ENCODE measurements around the gene TAF5.

TAF5 gene

DNA sequence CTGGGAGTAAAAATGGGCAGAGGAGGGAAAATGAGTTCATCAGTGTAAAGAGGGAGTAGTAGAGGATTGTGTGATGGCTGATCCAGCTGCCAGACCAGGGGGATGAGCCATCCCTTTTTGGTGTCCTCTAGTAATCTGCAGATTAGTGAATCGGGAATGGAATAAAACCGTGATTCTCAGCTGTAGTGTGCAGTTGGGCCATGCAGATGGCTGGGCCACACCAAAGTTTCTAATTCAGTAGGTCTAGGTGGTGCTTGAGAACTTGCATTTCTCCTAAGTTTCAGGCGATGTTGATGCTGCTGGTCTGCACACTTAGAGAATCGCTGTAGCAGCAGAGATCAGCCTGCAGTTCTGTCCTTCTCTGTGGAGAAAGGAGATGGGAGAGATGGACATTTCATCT lies 51.3 kb downstream of the TAF5 start:
- H3K4me3 ChIP-seq = no peak overlapping the region
- no peaks in the 10 kb centered on the region for H3K9me3 ChIP-seq (ENCODE audit: low read depth, low read length)
- no peak overlapping the region for H3K27ac ChIP-seq
- TF ChIP-seq FOXP2 (optimal IDR thresholded peaks at IDR 0.05; ENCODE audit: control extremely low read depth, extremely low read length, insufficient read depth) (no peak), POLR2AphosphoS5 (IDR thresholded peaks at IDR 0.05; ENCODE audit: borderline replicate concordance, low read depth, low read length) (no peak), EZH2 (IDR thresholded peaks at IDR 0.05) (no peak)
- peaks cover 80% of the 10 kb centered on the region for H3K36me3 ChIP-seq (ENCODE audit: insufficient read depth, low read length)
- H3K9ac ChIP-seq (ENCODE audit: insufficient read length) = no peak overlapping the region
- DNase-seq (ENCODE audit: low read depth, low spot score) = no peak

DNA sequence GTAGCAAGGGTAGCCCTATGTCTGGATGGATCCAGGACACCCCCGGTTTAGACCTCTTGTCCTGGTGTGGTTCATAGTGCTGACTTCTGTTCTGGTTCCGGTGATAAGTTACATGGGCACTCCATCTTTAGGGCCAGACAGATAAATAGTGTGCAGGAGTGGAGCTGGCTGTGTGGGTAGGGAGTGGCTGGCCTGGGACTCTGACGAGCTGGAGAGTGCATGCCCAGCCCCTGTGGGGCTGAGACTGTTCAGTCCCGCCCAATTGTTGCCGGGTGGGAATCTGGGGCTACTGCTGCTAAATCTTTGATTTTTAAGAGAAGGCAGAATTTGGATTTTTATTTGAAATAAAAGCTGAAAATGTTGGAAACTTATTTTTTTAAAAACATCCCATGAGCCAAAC lies 56.0 kb downstream of the TAF5 start:
- H3K9me3 ChIP-seq (ENCODE audit: low read depth, low read length) = no peaks in the 10 kb centered on the region
- no peak for DNase-seq (ENCODE audit: low read depth, low spot score)
- peaks cover 63% of the 10 kb centered on the region; the same call in 1 of the 2 replicates for H3K36me3 ChIP-seq (ENCODE audit: insufficient read depth, low read length)
- TF ChIP-seq EZH2 (IDR thresholded peaks at IDR 0.05) = no peak
- TF ChIP-seq POLR2AphosphoS5 (IDR thresholded peaks at IDR 0.05; ENCODE audit: borderline replicate concordance, low read depth, low read length) = no peak
- no peak for TF ChIP-seq FOXP2 (optimal IDR thresholded peaks at IDR 0.05; ENCODE audit: control extremely low read depth, extremely low read length, insufficient read depth)
- H3K9ac ChIP-seq (ENCODE audit: insufficient read length) = no peak overlapping the region
- H3K4me3 ChIP-seq = no peak overlapping the region
- no peak overlapping the region for H3K27ac ChIP-seq

DNA sequence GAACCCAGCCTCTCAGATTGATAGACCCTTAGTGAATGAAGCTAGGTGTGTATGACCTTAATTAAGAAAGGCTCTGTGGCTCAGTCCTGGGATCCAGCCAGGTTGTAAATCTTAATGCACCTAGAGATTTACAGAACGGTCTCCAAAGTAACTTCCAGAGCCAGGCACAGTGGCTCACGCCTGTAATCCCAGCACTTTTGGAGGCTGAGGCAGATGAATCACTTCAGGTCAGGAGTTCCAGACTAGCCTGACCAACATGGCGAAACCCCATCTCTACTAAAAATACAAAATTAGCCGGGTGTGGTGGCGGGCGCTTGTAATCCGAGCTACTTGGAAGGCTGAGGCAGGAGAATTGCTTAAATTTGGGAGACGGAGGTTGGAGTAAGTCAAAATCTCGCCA lies 60.1 kb downstream of the TAF5 start:
- H3K27ac ChIP-seq = no peak overlapping the region
- H3K9ac ChIP-seq (ENCODE audit: insufficient read length) = no peak overlapping the region
- TF ChIP-seq POLR2AphosphoS5 (IDR thresholded peaks at IDR 0.05; ENCODE audit: borderline replicate concordance, low read depth, low read length) (no peak), EZH2 (IDR thresholded peaks at IDR 0.05) (no peak), FOXP2 (optimal IDR thresholded peaks at IDR 0.05; ENCODE audit: control extremely low read depth, extremely low read length, insufficient read depth) (no peak)
- no peak for DNase-seq (ENCODE audit: low read depth, low spot score)
- peaks cover 48% of the 10 kb centered on the region for H3K36me3 ChIP-seq (ENCODE audit: insufficient read depth, low read length)
- H3K4me3 ChIP-seq = no peak overlapping the region
- H3K9me3 ChIP-seq (ENCODE audit: low read depth, low read length) = no peaks in the 10 kb centered on the region

- Histone ChIP-seq H3K4me3 (no peak overlapping the region), H3K9me3 (ENCODE audit: low read depth, low read length) (no peaks in the 10 kb centered on the region), H3K36me3 (ENCODE audit: insufficient read depth, low read length) (peaks cover 47% of the 10 kb centered on the region), H3K9ac (ENCODE audit: insufficient read length) (no peak overlapping the region), H3K27ac (no peak overlapping the region)
- TF ChIP-seq FOXP2 (optimal IDR thresholded peaks at IDR 0.05; ENCODE audit: control extremely low read depth, extremely low read length, insufficient read depth) (no peak), POLR2AphosphoS5 (IDR thresholded peaks at IDR 0.05; ENCODE audit: borderline replicate concordance, low read depth, low read length) (no peak), EZH2 (IDR thresholded peaks at IDR 0.05) (no peak)
- DNase-seq (ENCODE audit: low read depth, low spot score) = no peak
Measured at GRCh38 chr10:103428989-103429643, 61.3 kb downstream of the TAF5 start.

- DNase-seq (ENCODE audit: low read depth, low spot score) = no peak
- H3K27ac ChIP-seq = no peak overlapping the region
- no peak overlapping the region for H3K9ac ChIP-seq (ENCODE audit: insufficient read length)
- H3K9me3 ChIP-seq (ENCODE audit: low read depth, low read length) = no peaks in the 10 kb centered on the region
- TF ChIP-seq FOXP2 (optimal IDR thresholded peaks at IDR 0.05; ENCODE audit: control extremely low read depth, extremely low read length, insufficient read depth) (no peak), EZH2 (IDR thresholded peaks at IDR 0.05) (no peak), POLR2AphosphoS5 (IDR thresholded peaks at IDR 0.05; ENCODE audit: borderline replicate concordance, low read depth, low read length) (no peak)
- peaks cover 47% of the 10 kb centered on the region for H3K36me3 ChIP-seq (ENCODE audit: insufficient read depth, low read length)
- H3K4me3 ChIP-seq = no peak overlapping the region
Measured at GRCh38 chr10:103429647-103430046, 61.9 kb downstream of the TAF5 start.

GRCh38 chr10:103431902-103432301 lies 64.1 kb downstream of the TAF5 start:
- Histone ChIP-seq H3K4me3 (no peak overlapping the region), H3K36me3 (ENCODE audit: insufficient read depth, low read length) (peaks cover 41% of the 10 kb centered on the region), H3K9ac (ENCODE audit: insufficient read length) (no peak overlapping the region)

DNA sequence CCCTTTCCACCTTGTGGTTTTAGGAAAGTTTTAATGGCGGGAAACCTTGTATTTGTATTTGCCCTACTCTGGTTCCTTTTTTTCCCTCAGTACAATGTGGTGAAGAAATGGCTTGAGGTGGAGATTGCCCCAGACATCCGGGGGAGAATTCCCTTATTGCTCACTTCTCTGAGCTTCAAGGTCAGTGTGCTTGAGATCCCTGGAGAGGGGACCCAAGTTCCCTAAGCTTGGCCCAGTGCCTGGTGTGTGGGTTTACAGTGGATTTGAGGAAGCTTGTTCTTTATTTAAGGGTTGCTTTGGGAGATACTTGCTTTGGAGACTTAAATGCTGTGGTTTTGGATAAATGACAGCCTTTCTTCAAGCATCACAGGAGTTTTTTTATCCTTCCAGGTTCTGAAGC lies 66.1 kb downstream of the TAF5 start:
- TF ChIP-seq FOXP2 (optimal IDR thresholded peaks at IDR 0.05; ENCODE audit: control extremely low read depth, extremely low read length, insufficient read depth) (no peak), POLR2AphosphoS5 (IDR thresholded peaks at IDR 0.05; ENCODE audit: borderline replicate concordance, low read depth, low read length) (no peak), EZH2 (IDR thresholded peaks at IDR 0.05) (no peak)
- Histone ChIP-seq H3K4me3 (no peak overlapping the region), H3K36me3 (ENCODE audit: insufficient read depth, low read length) (peaks cover 30% of the 10 kb centered on the region), H3K9me3 (ENCODE audit: low read depth, low read length) (no peaks in the 10 kb centered on the region), H3K9ac (ENCODE audit: insufficient read length) (no peak overlapping the region), H3K27ac (no peak overlapping the region)
- no peak for DNase-seq (ENCODE audit: low read depth, low spot score)

More at GRCh38 chr10:103431902-103432301, 64.1 kb downstream of the TAF5 start:
- TF ChIP-seq EZH2 (IDR thresholded peaks at IDR 0.05) = no peak
- TF ChIP-seq FOXP2 (optimal IDR thresholded peaks at IDR 0.05; ENCODE audit: control extremely low read depth, extremely low read length, insufficient read depth) = no peak
- no peak for TF ChIP-seq POLR2AphosphoS5 (IDR thresholded peaks at IDR 0.05; ENCODE audit: borderline replicate concordance, low read depth, low read length)
- DNase-seq (ENCODE audit: low read depth, low spot score) = no peak
- Histone ChIP-seq H3K27ac (no peak overlapping the region), H3K9me3 (ENCODE audit: low read depth, low read length) (no peaks in the 10 kb centered on the region)

Measured in SK-N-MC (cell line).